Upper lobe of left lung (tissue), 6 donors: ENCODE results near the gene SNX12. TPM values are rescaled to one million over a fixed set of nuclear protein-coding genes. Genes with fewer than 3 reads are reported as not detected.

Source experiments
- ATAC-seq, 2 donors: fragments of 200-7000 bp; cut with Tn5 transposase; one replicate each; pipeline ENCODE4 v1.9.1; 2022; ENCODE audit warnings: mild to moderate bottlenecking in 2 of 2, moderate library complexity in 2 of 2; ENCODE audit not compliant: low FRiP score in 2 of 2
- DNase-seq, 2 donors: peaks; one replicate each; pipeline ENCODE4 v3.0.0-alpha.2; 2019 to 2020
- H3K27ac ChIP-seq, 4 donors: fragments of 200-600 bp; sonication (generic); one replicate each; pipeline ENCODE4 v1.5.1; 2016 to 2019
- H3K27me3 ChIP-seq, 4 donors: fragments of 200-600 bp; sonication (generic); one replicate each; pipeline ENCODE4 v1.5.1; 2017 to 2019
- H3K36me3 ChIP-seq, 4 donors: fragments of 200-600 bp; sonication (generic); one replicate each; pipeline ENCODE4 v1.5.1; 2016 to 2019
- H3K4me1 ChIP-seq, 4 donors: fragments of 200-600 bp; sonication (generic); one replicate each; pipeline ENCODE4 v1.5.1; 2018 to 2019
- H3K4me3 ChIP-seq, 4 donors: fragments of 200-600 bp; sonication (generic); one replicate each; pipeline ENCODE4 v1.5.1; 2017 to 2019; ENCODE audit warnings: mild to moderate bottlenecking in 2 of 4, moderate library complexity in 1 of 4
- H3K9me3 ChIP-seq, 4 donors: fragments of 200-600 bp; sonication (generic); one replicate each; pipeline ENCODE4 v1.5.1; 2018 to 2019
- EP300 ChIP-seq, 4 donors: sonication (generic); formaldehyde crosslinking; IDR thresholded peaks; one replicate each; pipeline ENCODE4 v1.5.1; 2017; ENCODE audit warnings: antibody characterized with exemption in 4 of 4, control low read depth in 2 of 4
- POLR2A ChIP-seq, 4 donors: fragments of 450-650 bp; IDR thresholded peaks; one replicate each; pipeline ENCODE4 v1.5.1; 2016 to 2017; ENCODE audit warnings: antibody characterized with exemption in 4 of 4, mild to moderate bottlenecking in 2 of 4
- POLR2AphosphoS5 ChIP-seq, 2 donors: sonication (generic); formaldehyde crosslinking; IDR thresholded peaks; one replicate each; pipeline ENCODE4 v1.5.1; 2017; ENCODE audit warnings: antibody characterized with exemption in 2 of 2
- WGBS, 2 donors: methylation state at CpG; one replicate each; pipeline ENCODE4 v1.1.5; 2017 to 2018; 5-methylcytosine and 5-hydroxymethylcytosine counted together
- total RNA-seq, 6 donors: library from RNA; depleted of rRNA in 4 of 6; stranded (reverse); fragments of >200 nt in 4 of 6; gene quantifications; one replicate each; pipeline versions ENCODE4 v1.1.0 to v1.2.1, GENCODE V29; 2016 to 2021
- TF ChIP-seq, protein P1 (sequence below), 6 experiments: fragments of 450-650 bp in 4 of 6; fragments of 200-600 bp in 2 of 6; sonication (generic) in 2 of 6; IDR thresholded peaks; one replicate each; pipeline ENCODE4 v1.5.1; 2016 to 2019; ENCODE audit warnings: antibody characterized with exemption in 6 of 6
- donor health status: DM: no; HTN: no; CAD: no; lungs with moderate emphysema.
- donor health status: DM: no; HTN: yes; CAD: no; lungs with severe emphysema.

The SNX12 gene
- total RNA-seq, 6 donors from 2014 or later: 26.2 to 67.4 (median 48.8) TPM

DNA sequence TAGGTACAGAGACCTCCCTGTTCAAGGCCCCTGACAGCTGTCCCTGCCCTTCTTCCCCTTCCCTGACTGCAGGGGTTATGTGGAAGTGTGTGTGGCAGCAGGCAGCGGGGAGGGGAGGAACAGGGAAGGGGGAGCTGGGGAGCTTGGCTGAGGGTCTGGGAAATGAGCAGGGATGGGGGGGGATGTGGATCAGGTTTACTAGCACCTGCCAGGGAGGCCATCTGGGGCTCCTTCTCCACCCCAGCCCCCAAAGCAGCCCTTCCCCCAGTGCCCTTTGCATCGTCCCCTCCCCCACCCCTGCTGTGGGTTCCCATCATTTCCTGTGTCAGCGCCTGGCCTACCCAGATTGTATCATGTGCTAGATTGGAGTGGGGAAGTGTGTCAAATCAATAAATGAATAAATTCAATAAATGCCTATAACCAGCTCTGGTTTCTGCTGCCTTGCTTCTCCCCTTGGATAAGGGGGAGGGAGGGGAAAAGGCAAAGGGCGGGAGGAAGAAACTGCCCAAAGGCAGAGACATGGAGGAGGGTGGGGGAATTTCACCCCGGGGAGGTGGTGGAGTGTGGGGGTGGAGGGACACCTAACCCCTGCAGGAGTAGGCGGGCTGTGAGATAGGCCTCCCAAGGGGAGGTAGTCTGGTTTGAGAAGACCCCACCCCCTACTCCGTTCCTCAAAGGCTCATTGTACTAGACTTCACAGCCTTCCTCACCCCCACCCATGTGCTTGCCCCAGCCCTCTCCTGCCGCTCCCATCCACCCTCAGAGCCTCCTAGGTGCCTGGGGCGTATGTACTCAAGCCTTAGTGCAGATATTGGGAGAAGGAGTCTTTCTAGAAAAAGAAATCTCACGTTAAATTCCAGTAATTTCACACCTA, 35.2 kb upstream of the SNX12 start:
- Histone ChIP-seq H3K4me3 (no peak overlapping the region), H3K36me3 (no peaks in the 10 kb centered on the region), H3K4me1 (peaks cover 4 to 20% (median 8%) of the 10 kb centered on the region in 4 donors), H3K27ac (peak overlapping the region in 3 of 4 donors; percentile 59 to 74 (median 64)), H3K9me3 (no peaks in the 10 kb centered on the region), H3K27me3 (no peaks in the 10 kb centered on the region)
- no peak for TF ChIP-seq POLR2A (IDR thresholded peaks at IDR 0.05)
- no peak for TF ChIP-seq POLR2AphosphoS5 (IDR thresholded peaks at IDR 0.05)
- TF ChIP-seq, protein P1, sequence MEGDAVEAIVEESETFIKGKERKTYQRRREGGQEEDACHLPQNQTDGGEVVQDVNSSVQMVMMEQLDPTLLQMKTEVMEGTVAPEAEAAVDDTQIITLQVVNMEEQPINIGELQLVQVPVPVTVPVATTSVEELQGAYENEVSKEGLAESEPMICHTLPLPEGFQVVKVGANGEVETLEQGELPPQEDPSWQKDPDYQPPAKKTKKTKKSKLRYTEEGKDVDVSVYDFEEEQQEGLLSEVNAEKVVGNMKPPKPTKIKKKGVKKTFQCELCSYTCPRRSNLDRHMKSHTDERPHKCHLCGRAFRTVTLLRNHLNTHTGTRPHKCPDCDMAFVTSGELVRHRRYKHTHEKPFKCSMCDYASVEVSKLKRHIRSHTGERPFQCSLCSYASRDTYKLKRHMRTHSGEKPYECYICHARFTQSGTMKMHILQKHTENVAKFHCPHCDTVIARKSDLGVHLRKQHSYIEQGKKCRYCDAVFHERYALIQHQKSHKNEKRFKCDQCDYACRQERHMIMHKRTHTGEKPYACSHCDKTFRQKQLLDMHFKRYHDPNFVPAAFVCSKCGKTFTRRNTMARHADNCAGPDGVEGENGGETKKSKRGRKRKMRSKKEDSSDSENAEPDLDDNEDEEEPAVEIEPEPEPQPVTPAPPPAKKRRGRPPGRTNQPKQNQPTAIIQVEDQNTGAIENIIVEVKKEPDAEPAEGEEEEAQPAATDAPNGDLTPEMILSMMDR (IDR thresholded peaks at IDR 0.05): no peak
- no peak for TF ChIP-seq EP300 (IDR thresholded peaks at IDR 0.05)
- DNase-seq (peak in 1 of 2 donors; percentile 37), ATAC-seq (peak in 1 of 2 donors; percentile 36)
- WGBS, 2 donors: 22 to 29% methylated on average over 8 to 9 of the region's 10 CpGs

DNA sequence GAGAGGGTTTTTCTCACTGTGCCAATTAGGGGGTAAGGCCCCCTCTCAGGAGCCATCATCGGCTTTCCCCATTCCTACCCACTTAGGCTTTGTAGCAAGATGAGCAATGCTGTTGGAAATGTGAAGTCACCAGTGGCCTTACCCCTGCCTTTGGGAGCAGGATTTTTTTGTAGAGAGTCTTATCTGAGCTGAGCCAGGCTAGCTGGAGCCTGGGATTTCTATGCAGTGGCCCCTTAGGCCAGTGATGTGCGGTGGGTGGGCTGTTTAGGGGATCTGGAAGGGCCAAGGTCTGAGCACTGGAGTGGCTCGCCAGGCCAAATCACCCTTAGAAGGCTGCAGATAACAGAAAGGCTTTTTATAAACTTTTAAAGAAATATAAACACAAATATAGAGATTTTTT, 34.2 kb upstream of the SNX12 start:
- Histone ChIP-seq H3K27me3 (no peaks in the 10 kb centered on the region), H3K4me1 (peaks cover 10 to 15% (median 12%) of the 10 kb centered on the region in 4 donors), H3K4me3 (no peak overlapping the region), H3K9me3 (no peaks in the 10 kb centered on the region), H3K36me3 (no peaks in the 10 kb centered on the region), H3K27ac (peak overlapping the region in 2 of 4 donors; percentile 48 to 59)
- no peak for TF ChIP-seq POLR2AphosphoS5 (IDR thresholded peaks at IDR 0.05)
- TF ChIP-seq, protein P1 (IDR thresholded peaks at IDR 0.05): no peak
- no peak for TF ChIP-seq EP300 (IDR thresholded peaks at IDR 0.05)
- TF ChIP-seq POLR2A (IDR thresholded peaks at IDR 0.05): no peak
- ATAC-seq: no peak
- 67 to 90% methylated on average over 2 to 3 of the region's 3 CpGs for WGBS, 2 donors
- no peak for DNase-seq

DNA sequence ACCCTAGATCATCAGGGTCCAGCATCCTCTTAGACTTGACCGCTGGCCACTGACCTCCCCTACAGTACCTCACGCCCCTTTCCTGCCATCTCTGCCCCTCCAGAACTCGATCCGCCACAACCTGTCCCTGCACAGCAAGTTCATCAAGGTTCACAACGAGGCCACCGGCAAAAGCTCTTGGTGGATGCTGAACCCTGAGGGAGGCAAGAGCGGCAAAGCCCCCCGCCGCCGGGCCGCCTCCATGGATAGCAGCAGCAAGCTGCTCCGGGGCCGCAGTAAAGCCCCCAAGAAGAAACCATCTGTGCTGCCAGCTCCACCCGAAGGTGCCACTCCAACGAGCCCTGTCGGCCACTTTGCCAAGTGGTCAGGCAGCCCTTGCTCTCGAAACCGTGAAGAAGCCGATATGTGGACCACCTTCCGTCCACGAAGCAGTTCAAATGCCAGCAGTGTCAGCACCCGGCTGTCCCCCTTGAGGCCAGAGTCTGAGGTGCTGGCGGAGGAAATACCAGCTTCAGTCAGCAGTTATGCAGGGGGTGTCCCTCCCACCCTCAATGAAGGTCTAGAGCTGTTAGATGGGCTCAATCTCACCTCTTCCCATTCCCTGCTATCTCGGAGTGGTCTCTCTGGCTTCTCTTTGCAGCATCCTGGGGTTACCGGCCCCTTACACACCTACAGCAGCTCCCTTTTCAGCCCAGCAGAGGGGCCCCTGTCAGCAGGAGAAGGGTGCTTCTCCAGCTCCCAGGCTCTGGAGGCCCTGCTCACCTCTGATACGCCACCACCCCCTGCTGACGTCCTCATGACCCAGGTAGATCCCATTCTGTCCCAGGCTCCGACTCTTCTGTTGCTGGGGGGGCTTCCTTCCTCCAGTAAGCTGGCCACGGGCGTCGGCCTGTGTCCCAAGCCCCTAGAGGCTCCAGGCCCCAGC, 32.7 kb upstream of the SNX12 start:
- no peak overlapping the region for H3K27ac ChIP-seq
- no peaks in the 10 kb centered on the region for H3K36me3 ChIP-seq
- peaks cover 12 to 19% (median 15%) of the 10 kb centered on the region in 4 donors for H3K4me1 ChIP-seq
- H3K27me3 ChIP-seq: no peaks in the 10 kb centered on the region
- ATAC-seq: no peak
- no peaks in the 10 kb centered on the region for H3K9me3 ChIP-seq
- H3K4me3 ChIP-seq: no peak overlapping the region
- WGBS, 2 donors: 70 to 80% methylated on average over 11 to 31 of the region's 31 CpGs
- peak in 1 of 2 donors; percentile 66 for DNase-seq
- no peak for TF ChIP-seq POLR2A (IDR thresholded peaks at IDR 0.05)
- no peak for TF ChIP-seq POLR2AphosphoS5 (IDR thresholded peaks at IDR 0.05)
- TF ChIP-seq, protein P1 (IDR thresholded peaks at IDR 0.05): no peak
- TF ChIP-seq EP300 (IDR thresholded peaks at IDR 0.05): no peak

DNA sequence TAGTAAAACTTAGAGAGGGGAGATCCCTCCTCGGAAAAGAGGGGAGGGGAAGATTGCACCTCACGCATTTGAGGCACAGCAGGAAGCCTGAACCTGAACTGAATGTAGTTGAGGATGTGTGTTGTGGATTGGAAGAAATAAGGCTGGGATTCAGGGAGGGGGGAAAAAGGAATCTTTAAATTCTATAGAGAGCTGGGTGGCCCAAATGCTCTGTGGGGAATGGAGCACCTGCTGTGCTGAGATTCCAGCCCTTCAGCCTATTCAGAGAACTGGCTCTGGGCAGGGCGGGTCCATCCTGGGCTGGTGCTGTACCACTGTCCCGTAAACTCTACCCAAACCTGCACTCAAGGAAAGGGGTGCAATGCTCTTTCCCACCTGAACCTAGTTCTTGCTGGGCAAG, 31.6 kb upstream of the SNX12 start:
- TF ChIP-seq EP300 (IDR thresholded peaks at IDR 0.05) (no peak), POLR2A (IDR thresholded peaks at IDR 0.05) (no peak), POLR2AphosphoS5 (IDR thresholded peaks at IDR 0.05) (no peak)
- TF ChIP-seq, protein P1 (IDR thresholded peaks at IDR 0.05): no peak

More for the DNA sequence above, 31.6 kb upstream of the SNX12 start:
- no peak overlapping the region for H3K4me3 ChIP-seq
- H3K27me3 ChIP-seq: no peaks in the 10 kb centered on the region
- 66 to 91% methylated on average over 3 of the region's 4 CpGs for WGBS, 2 donors
- H3K27ac ChIP-seq: no peak overlapping the region
- ATAC-seq: no peak
- H3K9me3 ChIP-seq: no peaks in the 10 kb centered on the region
- H3K36me3 ChIP-seq: no peaks in the 10 kb centered on the region
- peaks cover 12 to 19% (median 17%) of the 10 kb centered on the region in 4 donors for H3K4me1 ChIP-seq
- DNase-seq: no peak
